HCEC 1CT (cell line): Measurements from ENCODE around the gene ZNF132.
"Not testable (repeated sequence)": the region's sequence is repeated elsewhere in the genome, so short reads cannot be mapped to it uniquely, and the experiment has no call there.

Experiments used
- DNase-seq: peaks from one replicate; pipeline ENCODE4 v3.0.0-alpha.2; 2017

ZNF132 gene

GRCh38 chr19:58466760-58467589 lies 27.0 kb upstream of the ZNF132 start, which contains the start of gene ZNF324:
ZNF324 (plus strand) TSS chr19:58467080; CDS start chr19:58469186, 2,106 bp downstream.
- DNase-seq = peak; percentile 93

- DNase-seq = no peak
These were observed 26.3 kb upstream of the ZNF132 start for GRCh38 chr19:58466089-58466759.

GRCh38 chr19:58460039-58460438 lies 20.1 kb upstream of the ZNF132 start:
- no peak for DNase-seq

GRCh38 chr19:58456111-58456510 lies 16.2 kb upstream of the ZNF132 start:
- DNase-seq = no peak

GRCh38 chr19:58455306-58455705 lies 15.4 kb upstream of the ZNF132 start:
- DNase-seq = no peak

- DNase-seq = no peak
These were observed 13.8 kb upstream of the ZNF132 start for GRCh38 chr19:58453743-58454142.

- DNase-seq = peak; percentile 93
These were observed 11.6 kb upstream of the ZNF132 start, which contains the start of gene ZNF324B for GRCh38 chr19:58451358-58452101. ZNF324B (plus strand) TSS chr19:58451622; CDS start chr19:58453702, 2,080 bp downstream.

GRCh38 chr19:58450856-58451357 lies 11.0 kb upstream of the ZNF132 start:
- no peak for DNase-seq

- DNase-seq = not testable (repeated sequence)
These were observed 10.0 kb upstream of the ZNF132 start for GRCh38 chr19:58449980-58450379.

- not testable (repeated sequence) for DNase-seq
These were observed 8.9 kb upstream of the ZNF132 start for GRCh38 chr19:58448860-58449259.

GRCh38 chr19:58442986-58443385 lies 3.0 kb upstream of the ZNF132 start:
- not testable (repeated sequence) for DNase-seq

GRCh38 chr19:58440556-58440955 lies 603 bp upstream of the ZNF132 start:
- no peak for DNase-seq

- DNase-seq = no peak
These were observed 5.7 kb downstream of the ZNF132 start for GRCh38 chr19:58434217-58434616.

- no peak for DNase-seq
These were observed 10.2 kb downstream of the ZNF132 start for GRCh38 chr19:58429745-58430144.

GRCh38 chr19:58428617-58429016 lies 11.3 kb downstream of the ZNF132 start:
- DNase-seq = no peak

GRCh38 chr19:58417071-58417470 lies 22.9 kb downstream of the ZNF132 start:
- no peak for DNase-seq

- DNase-seq = no peak
These were observed 23.3 kb downstream of the ZNF132 start for GRCh38 chr19:58416604-58417003.

GRCh38 chr19:58409010-58409790 lies 30.8 kb downstream of the ZNF132 start:
- peak; percentile 46 for DNase-seq

GRCh38 chr19:58408152-58409009 lies 31.6 kb downstream of the ZNF132 start, which contains the start of gene ZNF584:
ZNF584 (plus strand) TSS chr19:58408649; CDS start chr19:58409148, 499 bp downstream.
- peak; percentile 95 for DNase-seq

- DNase-seq = no peak
These were observed 32.2 kb downstream of the ZNF132 start for GRCh38 chr19:58407658-58408151.
